GM18511 (cell line): ENCODE results near the gene SULF2.
"Not testable (repeated sequence)": the region's sequence is repeated elsewhere in the genome, so short reads cannot be mapped to it uniquely, and the experiment has no call there.

Experiments used
- ATAC-seq: cut with Tn5 transposase; IDR thresholded peaks from one replicate; pipeline ENCODE4 v1.9.1; 2021; ENCODE audit warnings: mild to moderate bottlenecking, moderate library complexity; ENCODE audit not compliant: unreplicated experiment

SULF2 gene

GRCh38 chr20:47785311-47785853 is at the start of gene SULF2:
TSS of gene SULF2 (minus strand) at chr20:47785481. CDS start at chr20:47757363, 28,118 bp downstream.
- ATAC-seq = no peak

- not testable (repeated sequence) for ATAC-seq
These were observed 46.4 kb upstream of the SULF2 start for GRCh38 chr20:47831675-47832074.

GRCh38 chr20:47826716-47827115 is 41.4 kb upstream of the SULF2 start:
- ATAC-seq = not testable (repeated sequence)

- ATAC-seq = not testable (repeated sequence)
These were observed 40.7 kb upstream of the SULF2 start for GRCh38 chr20:47826006-47826405.

GRCh38 chr20:47825011-47825762 is 39.9 kb upstream of the SULF2 start:
- no peak for ATAC-seq

- ATAC-seq = not testable (repeated sequence)
These were observed 38.7 kb upstream of the SULF2 start for GRCh38 chr20:47823941-47824340.

GRCh38 chr20:47821481-47822100 is 36.3 kb upstream of the SULF2 start:
- ATAC-seq = no peak

- no peak for ATAC-seq
These were observed 33.8 kb upstream of the SULF2 start for GRCh38 chr20:47818996-47819609.

- ATAC-seq = no peak
These were observed 33.2 kb upstream of the SULF2 start for GRCh38 chr20:47818466-47818865.

- no peak for ATAC-seq
These were observed 32.7 kb upstream of the SULF2 start for GRCh38 chr20:47818016-47818415.

- no peak for ATAC-seq
These were observed 32.3 kb upstream of the SULF2 start for GRCh38 chr20:47817573-47817972.

- no peak for ATAC-seq
These were observed 31.5 kb upstream of the SULF2 start for GRCh38 chr20:47816487-47817451.

GRCh38 chr20:47815866-47816265 is 30.6 kb upstream of the SULF2 start:
- ATAC-seq = no peak

- ATAC-seq = no peak
These were observed 30.1 kb upstream of the SULF2 start for GRCh38 chr20:47815416-47815806.

- no peak for ATAC-seq
These were observed 29.5 kb upstream of the SULF2 start for GRCh38 chr20:47814632-47815415.

- ATAC-seq = no peak
These were observed 25.6 kb upstream of the SULF2 start for GRCh38 chr20:47810721-47811347.

- no peak for ATAC-seq
These were observed 24.9 kb upstream of the SULF2 start for GRCh38 chr20:47810116-47810677.

GRCh38 chr20:47809161-47809960 is 24.1 kb upstream of the SULF2 start:
- no peak for ATAC-seq
